ENCODE measurements around the gene CD74. TPM values are rescaled to one million over a fixed set of nuclear protein-coding genes. Genes with fewer than 3 reads are reported as not detected.

The CD74 gene
- total and polyA plus RNA-seq, 2 of the 8 experiments (the other 6 are each of a cell fraction or from before 2014, with no cell fraction given) = 45.9 to 61.0 TPM

GRCh38 chr5:150406723-150407095, 6.0 kb downstream of the CD74 start:
- Histone ChIP-seq H2BK20ac (ENCODE audit: low read length) (no peak overlapping the region), H4K91ac (replicated peaks; ENCODE audit: insufficient read length, low read length) (no peak overlapping the region), H2BK5ac (ENCODE audit: low read depth, low read length) (no peak overlapping the region), H3K79me1 (ENCODE audit: low read depth, low read length) (no peaks in the 10 kb centered on the region), H3K4ac (replicated peaks; ENCODE audit: insufficient read length, low read depth, low read length) (no peak overlapping the region), H3K27me3 (replicated peaks in 1 of 4; ENCODE audit: control insufficient read depth in 3 of 4, extremely low read depth in 1 of 4, insufficient read depth in 3 of 4, low read length in 3 of 4) (no peaks in the 10 kb centered on the region), H3K14ac (ENCODE audit: insufficient read length) (no peak overlapping the region), H3K4me2 (ENCODE audit: insufficient read depth in 1 of 2, low read depth in 2 of 2, low read length in 2 of 2) (no peak overlapping the region), H3K4me1 (replicated peaks in 1 of 4; ENCODE audit: control insufficient read depth in 3 of 4, insufficient read depth in 4 of 4, low read length in 3 of 4) (peaks cover 6 to 15% (median 9%) of the 10 kb centered on the region in 4 experiments), H3K9me3 (ENCODE audit: insufficient read depth in 2 of 2, low read depth in 1 of 2, low read length in 1 of 2) (no peaks in the 10 kb centered on the region), H4K5ac (ENCODE audit: insufficient read length, low read depth, low read length) (no peak overlapping the region), H3K27ac (ENCODE audit: low read depth, low read length) (no peak overlapping the region), H3K23ac (ENCODE audit: insufficient read length) (no peak overlapping the region), H3K23me2 (ENCODE audit: low read depth, low read length) (peaks cover 3% of the 10 kb centered on the region), H2AFZ (ENCODE audit: low read length) (no peak overlapping the region), H3K36me3 (ENCODE audit: control insufficient read depth in 2 of 4, insufficient read depth in 4 of 4, low read length in 3 of 4) (peaks cover 0 to 15% (median 7%) of the 10 kb centered on the region in 4 experiments; a peak in 5 of 8 replicates), H2AK5ac (ENCODE audit: low read depth, low read length) (no peak overlapping the region), H2BK15ac (ENCODE audit: low read length) (no peak overlapping the region), H3K18ac (ENCODE audit: extremely low read depth, low read length) (no peak overlapping the region), H4K20me1 (replicated peaks in 1 of 2; ENCODE audit: control insufficient read depth in 1 of 2, insufficient read depth in 2 of 2, low read length in 2 of 2) (peaks cover 2 to 4% of the 10 kb centered on the region in 2 experiments), H2BK120ac (replicated peaks; ENCODE audit: low read depth, low read length) (no peak overlapping the region), H3K56ac (replicated peaks; ENCODE audit: insufficient read length, low read depth, low read length) (no peak overlapping the region), H3K4me3 (ENCODE audit: extremely low read depth in 1 of 4, insufficient read depth in 2 of 4, low read depth in 3 of 4, low read length in 4 of 4) (no peak overlapping the region), H2BK12ac (ENCODE audit: low read depth, low read length) (no peak overlapping the region), H3K79me2 (ENCODE audit: control insufficient read depth in 1 of 2, insufficient read depth in 2 of 2, low read length in 2 of 2) (no peaks in the 10 kb centered on the region), H4K8ac (ENCODE audit: extremely low read depth, insufficient read depth, low read length) (no peak overlapping the region), H3K9ac (replicated peaks in 1 of 4; ENCODE audit: extremely low read depth in 1 of 4, low read depth in 3 of 4, low read length in 3 of 4) (no peak overlapping the region)
- TF ChIP-seq JUN (IDR thresholded peaks at IDR 0.05; ENCODE audit: low read depth, low read length) (no peak), CBX5 (IDR thresholded peaks at IDR 0.05; ENCODE audit: low read depth, low read length) (no peak), ATF2 (IDR thresholded peaks at IDR 0.05; ENCODE audit: low read length) (no peak), EGR1 (IDR thresholded peaks at IDR 0.05; ENCODE audit: borderline replicate concordance, low read depth, low read length) (no peak), KDM5A (IDR thresholded peaks at IDR 0.05; ENCODE audit: low read length) (no peak), YY1 (IDR thresholded peaks at IDR 0.05; ENCODE audit: low read depth, low read length) (no peak), GTF2F1 (IDR thresholded peaks at IDR 0.05; ENCODE audit: borderline replicate concordance, low read depth, low read length) (no peak)
- POLR2A ChIA-PET (ENCODE audit: partially characterized antibody) = interaction anchor here (1.1 to 19.1 kb wide), 3 partner anchors 10 to 37 kb away, joined by 5 to 455 read pairs (median 31); partner anchors contain the start of gene TCOF1
- 87% methylated on average over 10 of the region's 10 CpGs; no CpG with 5 or more reads in 1 of the 2 experiments for WGBS, 2 experiments (ENCODE audit: extremely low coverage in 1 of 2, insufficient coverage in 1 of 2, insufficient read length in 1 of 2, insufficient replicate concordance in 2 of 2, low coverage in 1 of 2, low lambda C conversion rate in 2 of 2, missing lambda C conversion rate in 1 of 2)
- CTCF ChIA-PET (ENCODE audit: partially characterized antibody) = interaction anchor here (4.9 to 16.9 kb wide), 3 partner anchors 11 to 29 kb away, joined by 38 to 274 read pairs (median 245); no protein-coding TSS in a partner anchor
- DNase-seq (ENCODE audit: low read depth in 1 of 2, low spot score in 2 of 2) (no peak), FAIRE-seq (no peak)
